ENCODE data around the gene TMEM204. TPM values are rescaled to one million over a fixed set of nuclear protein-coding genes. Genes with fewer than 3 reads are reported as not detected.
"Not testable (repeated sequence)": the region's sequence is repeated elsewhere in the genome, so short reads cannot be mapped to it uniquely, and the experiment has no call there.

The TMEM204 gene
- total RNA-seq, 2 experiments from 2014 or later, result 21.2 to 23.7 TPM

DNA sequence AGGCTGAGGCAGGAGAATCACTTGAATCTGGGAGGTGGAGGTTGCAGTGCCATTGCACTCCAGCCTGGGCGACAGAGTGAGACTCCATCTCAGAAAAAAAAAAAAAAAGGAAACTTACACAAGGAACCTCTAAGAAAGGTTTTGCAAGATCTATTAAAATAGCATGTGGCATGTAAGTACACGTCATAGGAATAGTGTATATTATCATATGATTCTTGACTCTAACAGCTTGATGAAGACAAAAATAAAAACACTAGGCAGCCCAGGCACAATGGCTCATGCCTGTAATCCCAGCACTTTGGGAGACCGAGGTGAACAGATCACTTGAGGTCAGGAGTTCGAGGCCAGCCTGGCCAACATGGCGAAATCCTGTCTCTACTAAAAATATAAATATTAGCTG, 62.0 kb downstream of the TMEM204 start:
- not testable (repeated sequence) for H3K4me1 Mint-ChIP-seq, H3K27ac Mint-ChIP-seq, H3K27me3 Mint-ChIP-seq, H3K9me3 Mint-ChIP-seq, DNase-seq, H3K36me3 Mint-ChIP-seq, H3K4me3 Mint-ChIP-seq

DNA sequence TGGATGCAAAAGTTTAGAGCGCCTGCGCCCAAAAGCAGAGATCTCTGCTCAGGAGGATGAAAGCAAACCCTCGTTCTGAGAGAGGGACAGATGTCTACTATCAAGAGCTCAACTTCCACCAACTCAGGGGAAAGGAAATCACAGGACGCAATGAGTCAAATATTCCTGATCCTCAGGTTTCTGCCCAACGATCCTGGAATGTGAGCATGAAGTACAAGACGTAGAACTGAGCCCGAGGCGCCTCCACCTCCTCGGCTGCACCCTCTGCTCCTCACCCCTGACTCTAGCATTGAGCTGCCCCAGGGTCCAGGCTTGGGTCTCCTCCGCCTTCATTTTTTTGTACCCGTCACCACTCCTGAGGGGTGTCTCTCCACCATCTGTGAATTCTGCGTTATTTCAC, 63.0 kb downstream of the TMEM204 start:
- Mint-ChIP-seq H3K9me3 (no peaks in the 10 kb centered on the region), H3K4me3 (no peak overlapping the region), H3K36me3 (peaks cover 1% of the 10 kb centered on the region), H3K27me3 (no peaks in the 10 kb centered on the region), H3K27ac (no peak overlapping the region), H3K4me1 (no peaks in the 10 kb centered on the region)
- DNase-seq, result no peak

DNA sequence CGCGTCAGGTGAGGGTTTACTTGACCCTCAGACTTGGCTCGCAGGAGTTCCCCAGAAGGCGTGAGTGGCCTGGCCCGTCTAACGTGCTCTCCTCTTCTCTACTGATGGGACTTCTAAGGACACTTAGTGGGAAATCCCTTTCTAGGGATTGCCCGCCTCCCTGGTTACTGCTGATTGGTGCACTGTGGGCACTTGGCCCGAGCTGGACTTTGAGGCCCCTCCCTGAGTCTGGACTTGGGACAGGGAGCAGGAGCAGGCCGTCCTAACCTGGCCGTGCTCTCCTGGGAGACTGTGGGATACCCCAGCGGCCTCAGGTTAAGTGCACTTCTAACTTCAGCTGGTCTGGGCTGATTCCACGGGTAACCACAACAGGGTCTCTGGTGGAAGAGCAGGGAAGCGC, 63.7 kb downstream of the TMEM204 start:
- H3K36me3 Mint-ChIP-seq, result peaks cover 1% of the 10 kb centered on the region
- H3K4me1 Mint-ChIP-seq, result no peaks in the 10 kb centered on the region
- DNase-seq, result no peak
- H3K27me3 Mint-ChIP-seq, result no peaks in the 10 kb centered on the region
- no peaks in the 10 kb centered on the region for H3K9me3 Mint-ChIP-seq
- H3K4me3 Mint-ChIP-seq, result no peak overlapping the region
- H3K27ac Mint-ChIP-seq, result no peak overlapping the region

DNA sequence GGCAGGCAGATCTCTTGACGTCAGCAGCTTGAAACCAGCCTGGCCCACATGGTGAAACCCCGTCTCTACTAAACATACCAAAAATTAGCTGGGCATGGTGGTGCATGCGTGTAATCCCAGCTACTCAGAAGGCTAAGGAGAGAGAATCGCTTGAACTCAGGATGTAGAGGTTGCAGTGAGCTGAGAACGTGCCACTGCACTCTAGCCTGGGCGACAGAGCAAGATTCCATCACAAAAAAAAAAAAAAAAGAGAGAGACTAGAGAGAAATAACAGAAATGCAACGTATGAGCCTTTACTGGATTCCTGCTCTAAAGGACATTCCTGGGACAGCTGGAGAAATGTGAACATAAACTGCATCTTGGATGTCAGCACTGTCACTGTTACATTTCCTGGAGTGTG, 67.6 kb downstream of the TMEM204 start:
- Mint-ChIP-seq H3K9me3 (no peaks in the 10 kb centered on the region), H3K36me3 (peaks cover 1% of the 10 kb centered on the region), H3K4me3 (no peak overlapping the region), H3K27ac (no peak overlapping the region), H3K4me1 (no peaks in the 10 kb centered on the region), H3K27me3 (no peaks in the 10 kb centered on the region)
- no peak for DNase-seq

DNA sequence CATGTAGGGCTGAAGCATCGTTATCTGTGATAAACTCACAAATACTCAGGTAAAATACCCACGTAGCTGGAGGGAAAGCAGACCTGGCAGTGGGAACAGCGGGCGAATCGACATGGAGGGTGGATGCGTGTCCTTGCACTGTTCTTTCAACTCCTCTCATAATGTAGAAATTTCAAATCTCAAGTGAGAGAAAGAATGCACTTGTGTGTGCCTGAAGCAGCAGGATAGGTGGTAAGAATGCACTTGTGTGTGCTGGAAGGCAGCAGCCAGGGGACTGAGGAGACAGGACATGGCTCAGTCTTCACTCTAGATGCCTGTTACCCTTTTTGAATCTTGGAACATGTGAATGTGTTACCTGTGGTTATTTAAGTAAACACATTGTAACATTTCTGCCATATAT, 68.0 kb downstream of the TMEM204 start:
- Mint-ChIP-seq H3K4me3 (no peak overlapping the region), H3K4me1 (no peaks in the 10 kb centered on the region), H3K27me3 (no peaks in the 10 kb centered on the region), H3K36me3 (peaks cover 1% of the 10 kb centered on the region), H3K27ac (no peak overlapping the region), H3K9me3 (no peaks in the 10 kb centered on the region)
- DNase-seq, result no peak

DNA sequence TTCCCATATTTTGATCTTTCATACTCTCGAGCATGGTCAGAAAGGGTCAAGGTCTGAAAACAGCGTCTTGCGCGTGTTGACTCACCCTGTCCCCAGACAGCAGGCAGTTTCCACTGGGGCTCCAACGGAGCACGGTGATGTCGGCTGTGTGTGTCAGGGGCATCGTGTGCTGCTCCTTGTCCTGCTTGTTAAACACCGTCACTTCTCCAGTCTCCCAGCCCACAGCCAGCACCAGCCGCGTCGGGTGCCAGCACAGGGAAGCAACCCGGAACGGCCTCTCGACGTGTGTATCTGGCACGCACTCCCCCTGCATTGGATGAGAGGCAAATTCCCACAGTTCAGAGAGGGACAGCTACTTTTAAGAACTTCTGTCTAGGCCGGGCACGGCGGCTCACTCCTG, 68.8 kb downstream of the TMEM204 start:
- Mint-ChIP-seq H3K36me3 (peaks cover 1% of the 10 kb centered on the region), H3K9me3 (no peaks in the 10 kb centered on the region), H3K4me1 (no peaks in the 10 kb centered on the region), H3K27ac (no peak overlapping the region), H3K4me3 (no peak overlapping the region), H3K27me3 (no peaks in the 10 kb centered on the region)
- DNase-seq, result no peak

Other genes starting within 250 kb of the TMEM204 start
- 100 to 1,000 TPM; 280 to 282 TPM for gene UBE2I, start 224.0 kb upstream of the TMEM204 start, total RNA-seq
- gene BAIAP3, start 200.0 kb upstream of the TMEM204 start, total RNA-seq, result under 1 TPM; 0.12 to 0.46 TPM
- 10 to 100 TPM; 80.3 to 82.6 TPM for gene TSR3, start 181.8 kb upstream of the TMEM204 start, total RNA-seq
- gene GNPTG, start 181.7 kb upstream of the TMEM204 start, total RNA-seq, result 10 to 100 TPM; 19.2 to 19.7 TPM
- gene UNKL, start 119.0 kb upstream of the TMEM204 start, total RNA-seq, result 10 to 100 TPM; 22.6 to 24.2 TPM
- gene UQCC4, start 112.9 kb upstream of the TMEM204 start, total RNA-seq, result 10 to 100 TPM; 24.4 to 24.6 TPM
- gene PERCC1, start 102.6 kb upstream of the TMEM204 start, total RNA-seq, result under 1 TPM; 0.25 to 0.40 TPM
- gene CCDC154, start 89.1 kb upstream of the TMEM204 start, total RNA-seq, result 1 to 10 TPM; 1.3 TPM
- 10 to 100 TPM; 45.0 to 48.8 TPM for gene CLCN7, start 58.6 kb upstream of the TMEM204 start, total RNA-seq
- not detected for gene PTX4, start 44.7 kb upstream of the TMEM204 start, total RNA-seq
- gene TELO2, start 40.3 kb upstream of the TMEM204 start, total RNA-seq, result 10 to 100 TPM; 82.5 to 82.9 TPM
- 1 to 10 TPM; 7.1 to 9.5 TPM for gene IFT140, start 78.4 kb downstream of the TMEM204 start, total RNA-seq
- gene CRAMP1, start 78.7 kb downstream of the TMEM204 start, total RNA-seq, result 10 to 100 TPM; 14.4 to 17.0 TPM
- gene JPT2, start 144.6 kb downstream of the TMEM204 start, total RNA-seq, result 10 to 100 TPM; 91.4 to 96.2 TPM
- 10 to 100 TPM; 46.7 to 47.3 TPM for gene MAPK8IP3, start 172.5 kb downstream of the TMEM204 start, total RNA-seq
- gene NME3, start 237.9 kb downstream of the TMEM204 start, total RNA-seq, result 10 to 100 TPM; 24.5 to 24.9 TPM
- 10 to 100 TPM; 17.2 to 20.1 TPM for gene EME2, start 239.1 kb downstream of the TMEM204 start, total RNA-seq
- 100 to 1,000 TPM; 187 to 190 TPM for gene MRPS34, start 239.5 kb downstream of the TMEM204 start, total RNA-seq
- 10 to 100 TPM; 12.3 to 12.8 TPM for gene SPSB3, start 248.9 kb downstream of the TMEM204 start, total RNA-seq
- gene NUBP2, start 249.3 kb downstream of the TMEM204 start, total RNA-seq, result 10 to 100 TPM; 63.6 to 64.2 TPM

Measured in activated naive CD8-positive, alpha-beta T cell treated with anti-CD3 and anti-CD28 coated beads for 36 hours (primary cell).